KOPT-K1 (cell line): ENCODE data around the gene CNGA4.

ENCODE experiments used
- H3K27ac ChIP-seq: fragments of 200-600 bp; sonication (generic); 2 replicates; pipeline ENCODE4 v1.5.1; 2016; ENCODE audit warnings: antibody characterized with exemption, mild to moderate bottlenecking, low read depth, low read length; ENCODE audit not compliant: poor library complexity, severe bottlenecking
- H3K36me3 ChIP-seq: fragments of 200-600 bp; sonication (generic); 2 replicates; pipeline ENCODE4 v1.5.1; 2017; ENCODE audit warnings: antibody characterized with exemption, mild to moderate bottlenecking, low read length, moderate library complexity; ENCODE audit not compliant: insufficient read depth
- H3K9me3 ChIP-seq: fragments of 200-600 bp; sonication (generic); 2 replicates; pipeline ENCODE4 v1.5.1; 2017; ENCODE audit warnings: antibody characterized with exemption, low read length, mild to moderate bottlenecking; ENCODE audit not compliant: insufficient read depth, poor library complexity, severe bottlenecking

CNGA4 gene

GRCh38 chr11:6210274-6210955 is 28.5 kb upstream of the CNGA4 start:
- H3K36me3 ChIP-seq: peaks cover 60% of the 10 kb centered on the region
- H3K9me3 ChIP-seq: no peaks in the 10 kb centered on the region
- H3K27ac ChIP-seq: no peak overlapping the region

- Histone ChIP-seq H3K27ac (no peak overlapping the region), H3K36me3 (peaks cover 85% of the 10 kb centered on the region), H3K9me3 (no peaks in the 10 kb centered on the region)
Observed at GRCh38 chr11:6214530-6214929, 24.4 kb upstream of the CNGA4 start.

GRCh38 chr11:6216501-6216900 is 22.4 kb upstream of the CNGA4 start:
- Histone ChIP-seq H3K27ac (no peak overlapping the region), H3K9me3 (no peaks in the 10 kb centered on the region), H3K36me3 (peaks cover 85% of the 10 kb centered on the region)

- H3K36me3 ChIP-seq: peaks cover 87% of the 10 kb centered on the region
Observed at GRCh38 chr11:6217722-6218121, 21.2 kb upstream of the CNGA4 start.

GRCh38 chr11:6219359-6219758 is 19.5 kb upstream of the CNGA4 start:
- H3K9me3 ChIP-seq: no peaks in the 10 kb centered on the region
- no peak overlapping the region for H3K27ac ChIP-seq
- peaks cover 96% of the 10 kb centered on the region for H3K36me3 ChIP-seq

More at GRCh38 chr11:6217722-6218121, 21.2 kb upstream of the CNGA4 start:
- no peak overlapping the region for H3K27ac ChIP-seq
- no peaks in the 10 kb centered on the region for H3K9me3 ChIP-seq

- peaks cover 54% of the 10 kb centered on the region for H3K36me3 ChIP-seq
- H3K9me3 ChIP-seq: no peaks in the 10 kb centered on the region
- H3K27ac ChIP-seq: no peak overlapping the region
Observed at GRCh38 chr11:6223854-6224253, 15.0 kb upstream of the CNGA4 start.

- H3K27ac ChIP-seq: no peak overlapping the region
- H3K9me3 ChIP-seq: no peaks in the 10 kb centered on the region
- peaks cover 51% of the 10 kb centered on the region for H3K36me3 ChIP-seq
Observed at GRCh38 chr11:6224421-6224820, 14.5 kb upstream of the CNGA4 start.

GRCh38 chr11:6225024-6225423 is 13.9 kb upstream of the CNGA4 start:
- H3K36me3 ChIP-seq: peaks cover 45% of the 10 kb centered on the region
- H3K9me3 ChIP-seq: no peaks in the 10 kb centered on the region
- H3K27ac ChIP-seq: no peak overlapping the region

- H3K9me3 ChIP-seq: no peaks in the 10 kb centered on the region
- H3K27ac ChIP-seq: no peak overlapping the region
- peaks cover 36% of the 10 kb centered on the region for H3K36me3 ChIP-seq
Observed at GRCh38 chr11:6225896-6226295, 13.0 kb upstream of the CNGA4 start.

- Histone ChIP-seq H3K36me3 (peaks cover 12% of the 10 kb centered on the region; the same call in 1 of the 2 replicates), H3K9me3 (no peaks in the 10 kb centered on the region), H3K27ac (no peak overlapping the region)
Observed at GRCh38 chr11:6228520-6228919, 10.4 kb upstream of the CNGA4 start.

GRCh38 chr11:6229911-6230310 is 9.0 kb upstream of the CNGA4 start:
- H3K9me3 ChIP-seq: no peaks in the 10 kb centered on the region
- no peak overlapping the region for H3K27ac ChIP-seq
- H3K36me3 ChIP-seq: 0 out of 2 replicates have a peak, but pooled peaks cover 3% of the 10 kb centered on the region

- Histone ChIP-seq H3K36me3 (0 out of 2 replicates have a peak, but pooled peaks cover 3% of the 10 kb centered on the region), H3K27ac (no peak overlapping the region), H3K9me3 (no peaks in the 10 kb centered on the region)
Observed at GRCh38 chr11:6232899-6233298, 6.0 kb upstream of the CNGA4 start.

- H3K36me3 ChIP-seq: 0 out of 2 replicates have a peak, but pooled peaks cover 1% of the 10 kb centered on the region
- peak overlapping the region; percentile 62 for H3K27ac ChIP-seq
- H3K9me3 ChIP-seq: no peaks in the 10 kb centered on the region
Observed at GRCh38 chr11:6233984-6234386, 4.9 kb upstream of the CNGA4 start.

- Histone ChIP-seq H3K27ac (peak within 1 kb of the TSS; percentile 62), H3K9me3 (no peaks in the 10 kb centered on the region)
Observed at GRCh38 chr11:6234387-6235107, 4.3 kb upstream of the CNGA4 start, which contains the start of gene FHIP1B. Gene FHIP1B, minus strand, starts transcription at chr11:6234636. Its CDS starts 10,120 bp downstream, at chr11:6224516.

GRCh38 chr11:6237266-6237665 is 1.6 kb upstream of the CNGA4 start:
- H3K36me3 ChIP-seq: no peaks in the 10 kb centered on the region
- no peak overlapping the region for H3K27ac ChIP-seq
- H3K9me3 ChIP-seq: no peaks in the 10 kb centered on the region

More at GRCh38 chr11:6234387-6235107, 4.3 kb upstream of the CNGA4 start, which contains the start of gene FHIP1B:
- no peaks in the 10 kb centered on the region for H3K36me3 ChIP-seq
